ENCODE data around the gene SPN. TPM values are rescaled to one million over a fixed set of nuclear protein-coding genes. Genes with fewer than 3 reads are reported as not detected.
"Not testable (repeated sequence)": the region's sequence is repeated elsewhere in the genome, so short reads cannot be mapped to it uniquely, and the experiment has no call there.

SPN gene
- total RNA-seq, 2 donors from 2014 or later = 1.6 to 2.0 TPM

GRCh38 chr16:29688172-29688571 is 25.1 kb downstream of the SPN start:
- H3K27ac ChIP-seq = no peak overlapping the region
- H3K27me3 ChIP-seq (replicated peaks; ENCODE audit: insufficient read depth) = no peaks in the 10 kb centered on the region
- TF ChIP-seq CTCF (IDR thresholded peaks at IDR 0.05) = no peak
- no peak for TF ChIP-seq POLR2A (IDR thresholded peaks at IDR 0.05)
- no peak for TF ChIP-seq POLR2AphosphoS5 (IDR thresholded peaks at IDR 0.05)
- no peaks in the 10 kb centered on the region for H3K9me3 ChIP-seq
- WGBS = 86% methylated on average over 5 of the region's 5 CpGs
- no peak overlapping the region for H3K4me3 ChIP-seq
- DNase-seq (ENCODE audit: low spot score) = no peak
- H3K36me3 ChIP-seq = no peaks in the 10 kb centered on the region
- intact Hi-C loops (cut with DNase I) = no loop called here
- H3K4me1 ChIP-seq (replicated peaks) = no peaks in the 10 kb centered on the region

DNA sequence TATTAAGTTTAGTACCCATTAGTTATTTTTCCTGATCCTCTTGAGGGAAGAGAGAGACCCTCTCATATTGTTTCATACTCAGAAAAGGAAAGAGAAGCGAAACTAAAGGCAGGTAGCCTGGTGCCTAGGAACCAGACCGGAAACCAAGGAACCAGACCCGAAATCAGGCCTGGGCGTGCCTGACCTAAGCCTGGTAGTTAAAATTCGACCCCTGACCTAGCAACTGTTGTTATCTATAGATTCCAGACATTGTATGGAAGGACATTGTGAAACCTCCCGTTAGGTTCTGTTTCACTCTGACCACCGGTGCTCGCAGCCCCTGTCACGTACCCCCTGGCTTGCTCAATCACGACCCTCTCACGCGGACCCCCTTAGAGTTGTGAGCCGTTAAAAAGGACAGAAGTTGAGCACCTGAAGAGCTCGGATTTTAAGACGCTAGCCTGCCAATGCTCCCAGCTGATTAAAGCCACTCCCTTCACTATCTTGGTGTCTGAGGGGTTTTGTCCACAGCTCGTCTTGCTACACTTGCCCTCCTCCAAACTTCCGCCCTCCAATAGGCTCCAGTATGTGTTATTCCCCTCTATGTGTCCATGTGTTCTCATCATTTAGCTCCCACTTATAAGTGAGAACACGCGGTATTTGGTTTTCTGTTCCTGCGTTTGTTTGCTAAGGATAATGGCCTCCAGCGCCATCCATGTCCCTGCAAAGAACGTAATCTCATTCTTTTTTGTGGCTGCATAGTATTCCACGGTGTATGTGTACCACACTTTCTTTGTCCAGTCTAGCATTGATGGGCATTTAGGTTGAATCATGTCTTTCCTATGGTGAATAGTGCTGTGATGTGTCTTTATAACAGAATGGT is 26.7 kb downstream of the SPN start:
- not testable (repeated sequence) for H3K27ac ChIP-seq; H3K4me3 ChIP-seq; DNase-seq (ENCODE audit: low spot score); H3K4me1 ChIP-seq (replicated peaks); H3K27me3 ChIP-seq (replicated peaks; ENCODE audit: insufficient read depth); H3K36me3 ChIP-seq; H3K9me3 ChIP-seq
- intact Hi-C loops (cut with DNase I) = loop anchor here (10.0 kb wide), 1 partner anchor 335 kb away; the partner anchor contains the start of gene C16orf92
- WGBS = 91% methylated on average over 23 of the region's 23 CpGs

GRCh38 chr16:29692606-29693005 is 29.6 kb downstream of the SPN start:
- not testable (repeated sequence) for H3K36me3 ChIP-seq; H3K4me3 ChIP-seq; H3K27ac ChIP-seq; DNase-seq (ENCODE audit: low spot score); H3K4me1 ChIP-seq (replicated peaks); H3K9me3 ChIP-seq; H3K27me3 ChIP-seq (replicated peaks; ENCODE audit: insufficient read depth)
- WGBS = 97% methylated on average over 26 of the region's 26 CpGs
- intact Hi-C loops (cut with DNase I) = loop anchor here (10.0 kb wide), 1 partner anchor 332 kb away; the partner anchor contains the start of gene C16orf92

- no peak for DNase-seq (ENCODE audit: low spot score)
- H3K4me1 ChIP-seq (replicated peaks) = no peaks in the 10 kb centered on the region
- H3K27ac ChIP-seq = no peak overlapping the region
- intact Hi-C loops (cut with DNase I) = loop anchor here (10.0 kb wide), 1 partner anchor 330 kb away; the partner anchor contains the start of gene C16orf92
- no peaks in the 10 kb centered on the region for H3K9me3 ChIP-seq
- no peak for TF ChIP-seq POLR2AphosphoS5 (IDR thresholded peaks at IDR 0.05)
- WGBS = 64% methylated on average over 29 of the region's 41 CpGs
- H3K36me3 ChIP-seq = no peaks in the 10 kb centered on the region
- H3K27me3 ChIP-seq (replicated peaks; ENCODE audit: insufficient read depth) = no peaks in the 10 kb centered on the region
- no peak overlapping the region for H3K4me3 ChIP-seq
Observed at GRCh38 chr16:29694384-29695195, 31.5 kb downstream of the SPN start.

GRCh38 chr16:29695675-29696074 is 32.6 kb downstream of the SPN start:
- not testable (repeated sequence) for H3K9me3 ChIP-seq; H3K27ac ChIP-seq; H3K27me3 ChIP-seq (replicated peaks; ENCODE audit: insufficient read depth); H3K4me3 ChIP-seq; H3K4me1 ChIP-seq (replicated peaks); DNase-seq (ENCODE audit: low spot score); H3K36me3 ChIP-seq
- intact Hi-C loops (cut with DNase I) = loop anchor here (10.0 kb wide), 1 partner anchor 329 kb away; the partner anchor contains the start of gene C16orf92
- 96% methylated on average over 3 of the region's 3 CpGs for WGBS

- DNase-seq (ENCODE audit: low spot score) = no peak
- no peaks in the 10 kb centered on the region for H3K27me3 ChIP-seq (replicated peaks; ENCODE audit: insufficient read depth)
- intact Hi-C loops (cut with DNase I) = loop anchor here (10.0 kb wide), 1 partner anchor 328 kb away; the partner anchor contains the start of gene C16orf92
- no peaks in the 10 kb centered on the region for H3K4me1 ChIP-seq (replicated peaks)
- 92% methylated on average over 21 of the region's 21 CpGs for WGBS
- no peak overlapping the region for H3K4me3 ChIP-seq
- no peak overlapping the region for H3K27ac ChIP-seq
- H3K9me3 ChIP-seq = no peaks in the 10 kb centered on the region
- no peaks in the 10 kb centered on the region for H3K36me3 ChIP-seq
- TF ChIP-seq CTCF (IDR thresholded peaks at IDR 0.05) (no peak), POLR2AphosphoS5 (IDR thresholded peaks at IDR 0.05) (no peak)
Observed at GRCh38 chr16:29696881-29697331, 33.9 kb downstream of the SPN start.
